HepG2 (cell line): ENCODE data around the gene CLPSL2. TPM values are rescaled to one million over a fixed set of nuclear protein-coding genes. Genes with fewer than 3 reads are reported as not detected.
A peak's percentile ranks its signal among the peaks of the same experiment; 100 is the strongest.

Experiments
- DR1 ChIP-seq: sonication (generic); formaldehyde crosslinking; IDR thresholded peaks from 2 replicates; pipeline ENCODE4 v1.8.0; 2021; ENCODE audit warnings: mild to moderate bottlenecking, missing genetic modification reagents, inconsistent platforms
- FUBP1 ChIP-seq: sonication (generic); formaldehyde crosslinking; IDR thresholded peaks from 2 replicates; pipeline ENCODE4 v1.5.1; 2020; ENCODE audit warnings: missing genetic modification reagents, mild to moderate bottlenecking, borderline replicate concordance
- LBX2 ChIP-seq: sonication (generic); formaldehyde crosslinking; IDR thresholded peaks from 2 replicates; pipeline ENCODE4 v1.5.0; 2020; ENCODE audit warnings: missing genetic modification reagents, mild to moderate bottlenecking, borderline replicate concordance
- LCORL ChIP-seq, 2 experiments: fragments of 450-650 bp in 1 of 2; sonication (generic) in 1 of 2; formaldehyde crosslinking in 1 of 2; IDR thresholded peaks; 2 replicates each; pipeline versions ENCODE4 v1.5.0 to v1.6.1; 2017 to 2020; ENCODE audit warnings: antibody characterized with exemption in 1 of 2, missing genetic modification reagents in 1 of 2
- NAIF1 ChIP-seq: sonication (generic); formaldehyde crosslinking; IDR thresholded peaks from 2 replicates; pipeline ENCODE4 v1.5.0; 2020; ENCODE audit warnings: mild to moderate bottlenecking, missing genetic modification reagents, borderline replicate concordance
- NFYC ChIP-seq: IDR thresholded peaks from 2 replicates; pipeline ENCODE4 v1.6.1; 2016; ENCODE audit warnings: missing genetic modification reagents, missing compliant biosample characterization
- SMAD1 ChIP-seq: sonication (generic); formaldehyde crosslinking; IDR thresholded peaks from 2 replicates; pipeline ENCODE4 v1.4.0; 2020; ENCODE audit warnings: missing genetic modification reagents, low read depth, mild to moderate bottlenecking, borderline replicate concordance
- SRSF1 ChIP-seq: fragments of 200-400 bp; formaldehyde crosslinking; optimal IDR thresholded peaks from 2 replicates; pipeline ENCODE3; 2017; ENCODE audit warnings: mild to moderate bottlenecking, low read depth, low read length, moderate library complexity
- ZBTB4 ChIP-seq: sonication (generic); formaldehyde crosslinking; IDR thresholded peaks from 2 replicates; pipeline ENCODE4 v1.4.0; 2020; ENCODE audit warnings: missing genetic modification reagents, mild to moderate bottlenecking, borderline replicate concordance
- ZNF143 ChIP-seq: sonication (generic); formaldehyde crosslinking; IDR thresholded peaks from 2 replicates; pipeline ENCODE4 v1.4.0; 2020; ENCODE audit warnings: missing genetic modification reagents
- ZNF407 ChIP-seq: sonication (generic); formaldehyde crosslinking; IDR thresholded peaks from one replicate; pipeline ENCODE4 v1.5.1; 2020; ENCODE audit warnings: mild to moderate bottlenecking, missing genetic modification reagents; ENCODE audit errors: not compliant biosample characterization
- ZNF496 ChIP-seq: sonication (generic); formaldehyde crosslinking; IDR thresholded peaks from 2 replicates; pipeline ENCODE4 v1.8.1; 2023; ENCODE audit warnings: mild to moderate bottlenecking, moderate library complexity, missing genetic modification reagents; ENCODE audit not compliant: insufficient replicate concordance
- ZNF672 ChIP-seq: sonication (generic); formaldehyde crosslinking; IDR thresholded peaks from 2 replicates; pipeline ENCODE4 v1.8.1; 2022; ENCODE audit warnings: missing genetic modification reagents
- ZNF704 ChIP-seq: sonication (generic); formaldehyde crosslinking; IDR thresholded peaks from 2 replicates; pipeline ENCODE4 v1.8.1; 2023; ENCODE audit warnings: mild to moderate bottlenecking, inconsistent platforms, moderate library complexity, missing genetic modification reagents, borderline replicate concordance
- polyA plus RNA-seq, 8 experiments: library from polyadenylated mRNA; depleted of rRNA in 3 of 8; stranded (reverse) in 7 of 8; unstranded in 1 of 8; fragments of >200 nt; fragmentation: Illumina TruSeq in 4 of 8; extraction: Trizol in 4 of 8; gene quantifications; 2 replicates each; pipeline versions ENCODE4 v1.2.1 to v1.2.3, GENCODE V29; 2011 to 2016; ENCODE audit warnings: low read depth in 4 of 8, missing spikeins in 1 of 8, mixed read lengths in 1 of 8; ENCODE audit not compliant: insufficient read depth in 1 of 8
- total RNA-seq, 5 experiments: library from RNA; depleted of rRNA; stranded (reverse); fragments of >200 nt; fragmentation: Illumina TruSeq; extraction: Trizol; gene quantifications; 2 replicates each; pipeline ENCODE4 v1.2.3, GENCODE V29; 2016; ENCODE audit warnings: low read depth in 1 of 5

CLPSL2 gene
- total and polyA plus RNA-seq, 2 of the 13 experiments (the other 11 are each of a cell fraction or from before 2014, with no cell fraction given): not detected

GRCh38 chr6:35731414-35731735 lies 45.0 kb upstream of the CLPSL2 start (continued):
- no peak for TF ChIP-seq ZBTB4 (CRISPR knock-in tag)
- no peak for TF ChIP-seq NFYC (CRISPR knock-in tag)
- no peak for TF ChIP-seq NAIF1 (CRISPR knock-in tag)
- TF ChIP-seq ZNF496: no peak
- no peak for TF ChIP-seq FUBP1 (CRISPR knock-in tag)
- no peak for TF ChIP-seq ZNF143 (CRISPR knock-in tag)
- no peak for TF ChIP-seq DR1 (CRISPR knock-in tag)
- no peak for TF ChIP-seq ZNF704 (CRISPR knock-in tag)
- TF ChIP-seq LBX2 (CRISPR knock-in tag): no peak; the same call in 1 of the 2 replicates
- TF ChIP-seq SRSF1: peak; percentile 61
- TF ChIP-seq LCORL (IDR thresholded peaks at IDR 0.05): no peak
- no peak; the same call in 1 of the 2 replicates for TF ChIP-seq LCORL (CRISPR knock-in tag; IDR thresholded peaks at IDR 0.05)
- TF ChIP-seq ZNF672 (CRISPR knock-in tag): no peak
- no peak for TF ChIP-seq SMAD1 (CRISPR knock-in tag)
- no peak for TF ChIP-seq ZNF407 (CRISPR knock-in tag)
